ENCODE results near the gene CCNT2. TPM values are rescaled to one million over a fixed set of nuclear protein-coding genes. Genes with fewer than 3 reads are reported as not detected.

The CCNT2 gene
- total RNA-seq, 1 experiment from 2014 or later: 29.6 TPM

- intact Hi-C loops (cut with micrococcal nuclease; ENCODE audit: unreplicated experiment) (no loop called here), in situ Hi-C loops (cut with HindIII; ENCODE audit: low pct_unique_long_range_greater_than_20kb, low sequenced_read_pairs) (no loop called here)
- Histone ChIP-seq H3K9me3 (ENCODE audit: control insufficient read depth, insufficient read depth, low read depth, low read length) (no peaks in the 10 kb centered on the region), H3K27ac (ENCODE audit: low read length) (no peak overlapping the region), H3K36me3 (ENCODE audit: control insufficient read depth, insufficient read depth, low read length) (no peaks in the 10 kb centered on the region), H3K4me1 (ENCODE audit: control insufficient read depth, insufficient read depth, low read length) (no peaks in the 10 kb centered on the region), H3K27me3 (ENCODE audit: control insufficient read depth, insufficient read depth, low read length) (no peaks in the 10 kb centered on the region; the same call in 1 of the 2 replicates), H3K4me3 (ENCODE audit: low read depth in 2 of 2, low read length in 2 of 2) (no peak overlapping the region)
- ATAC-seq (no peak), DNase-seq (ENCODE audit: low read depth, low spot score) (no peak)
- ChIA-PET POLR2A (no interaction called here), CTCF (interaction anchor here (0.8 kb wide), 1 partner anchor 345 kb away, joined by 3 read pairs; no protein-coding TSS in a partner anchor)
- no TSS peak for BruUV-seq (replicated peaks)
- TF ChIP-seq TCF7L2 (IDR thresholded peaks at IDR 0.05; ENCODE audit: low read depth, low read length) (no peak), SIN3A (IDR thresholded peaks at IDR 0.05; ENCODE audit: borderline replicate concordance, insufficient read depth, low read depth, low read length) (no peak), POLR2AphosphoS5 (IDR thresholded peaks at IDR 0.05; ENCODE audit: low read depth, low read length) (no peak), CTCF (IDR thresholded peaks at IDR 0.05) (no peak), REST (IDR thresholded peaks at IDR 0.05; ENCODE audit: insufficient read depth in 1 of 2, low read depth in 2 of 2, low read length in 1 of 2) (no peak)
These were observed 34.9 kb upstream of the CCNT2 start for GRCh38 chr2:134883552-134884293.

- Histone ChIP-seq H3K27ac (ENCODE audit: low read length) (no peak overlapping the region), H3K4me1 (ENCODE audit: control insufficient read depth, insufficient read depth, low read length) (no peaks in the 10 kb centered on the region), H3K36me3 (ENCODE audit: control insufficient read depth, insufficient read depth, low read length) (no peaks in the 10 kb centered on the region), H3K4me3 (ENCODE audit: low read depth in 2 of 2, low read length in 2 of 2) (no peak overlapping the region), H3K27me3 (ENCODE audit: control insufficient read depth, insufficient read depth, low read length) (no peaks in the 10 kb centered on the region; the same call in 1 of the 2 replicates), H3K9me3 (ENCODE audit: control insufficient read depth, insufficient read depth, low read depth, low read length) (no peaks in the 10 kb centered on the region)
- intact Hi-C loops (cut with micrococcal nuclease; ENCODE audit: unreplicated experiment) (no loop called here), in situ Hi-C loops (cut with HindIII; ENCODE audit: low pct_unique_long_range_greater_than_20kb, low sequenced_read_pairs) (no loop called here)
- ChIA-PET CTCF (no interaction called here), POLR2A (no interaction called here)
- ATAC-seq (no peak), DNase-seq (ENCODE audit: low read depth, low spot score) (no peak)
- BruUV-seq (replicated peaks): no TSS peak
- no peak for TF ChIP-seq CTCF (IDR thresholded peaks at IDR 0.05)
- no peak for TF ChIP-seq POLR2AphosphoS5 (IDR thresholded peaks at IDR 0.05; ENCODE audit: low read depth, low read length)
- no peak for TF ChIP-seq TCF7L2 (IDR thresholded peaks at IDR 0.05; ENCODE audit: low read depth, low read length)
- TF ChIP-seq SIN3A (IDR thresholded peaks at IDR 0.05; ENCODE audit: borderline replicate concordance, insufficient read depth, low read depth, low read length): no peak
- TF ChIP-seq REST (IDR thresholded peaks at IDR 0.05; ENCODE audit: insufficient read depth in 1 of 2, low read depth in 2 of 2, low read length in 1 of 2): no peak
These were observed 34.2 kb upstream of the CCNT2 start for GRCh38 chr2:134884435-134884834.
